K562 treated with DMSO at 1 percent for 24 hours (cell line): ENCODE measurements around the gene GNLY. TPM values are rescaled to one million over a fixed set of nuclear protein-coding genes. Genes with fewer than 3 reads are reported as not detected.

Experiments used
- total RNA-seq: library from RNA; unstranded; fragments of 300-600 nt; gene quantifications from 2 replicates; pipeline ENCODE4 v1.2.3, GENCODE V29; 2022; ENCODE audit warnings: low read depth; ENCODE audit not compliant: insufficient read depth

The GNLY gene
- not detected in 2 replicates for total RNA-seq

GRCh38 chr2:85694052-85695025 lies at the start of gene GNLY:
Gene GNLY (plus strand): TSS chr2:85694358. CDS start chr2:85694419, 61 bp downstream.

GRCh38 chr2:85668009-85668856 lies 25.9 kb upstream of the GNLY start, which contains the start of gene SFTPB:
Gene SFTPB (minus strand): TSS chr2:85668199. CDS start chr2:85668183, 16 bp downstream.

Other genes starting within 250 kb of the GNLY start
- 115 and 128 TPM in 2 replicates for gene MAT2A, start 155.2 kb upstream of the GNLY start, total RNA-seq
- gene GGCX, start 132.9 kb upstream of the GNLY start, total RNA-seq: 27.4 and 29.3 TPM in 2 replicates
- gene VAMP8, start 116.8 kb upstream of the GNLY start, total RNA-seq: 164 and 167 TPM in 2 replicates
- 2.6 and 5.3 TPM in 2 replicates for gene VAMP5, start 109.9 kb upstream of the GNLY start, total RNA-seq
- 272 and 273 TPM in 2 replicates for gene RNF181, start 98.6 kb upstream of the GNLY start, total RNA-seq
- 23.7 and 25.1 TPM in 2 replicates for gene TMEM150A, start 91.7 kb upstream of the GNLY start, total RNA-seq
- 42.4 and 47.8 TPM in 2 replicates for gene C2orf68, start 82.3 kb upstream of the GNLY start, total RNA-seq
- 87.7 and 99.2 TPM in 2 replicates for gene USP39, start 78.2 kb upstream of the GNLY start, total RNA-seq
- gene SFTPB, start 26.2 kb upstream of the GNLY start, total RNA-seq: not detected in 2 replicates
- gene ATOH8, start 59.6 kb downstream of the GNLY start, total RNA-seq: 0.51 TPM in 1 of 2 replicates, not detected in the other
- gene ST3GAL5, start 194.6 kb downstream of the GNLY start, total RNA-seq: 7.0 and 8.4 TPM in 2 replicates